T1000 (cell line): ENCODE results near the gene ITGB6.
"Not testable (repeated sequence)": the region's sequence is repeated elsewhere in the genome, so short reads cannot be mapped to it uniquely, and the experiment has no call there.

Experiments
- DNase-seq: peaks from one replicate; lab custom pipeline; 2025; ENCODE audit warnings: mixed read lengths; lab: John Stamatoyannopoulos, UW

ITGB6 gene

GRCh38 chr2:160139991-160140390, 60.1 kb downstream of the ITGB6 start:
- no peak for DNase-seq

- no peak for DNase-seq
Measured at GRCh38 chr2:160139350-160139749, 60.7 kb downstream of the ITGB6 start.

DNA sequence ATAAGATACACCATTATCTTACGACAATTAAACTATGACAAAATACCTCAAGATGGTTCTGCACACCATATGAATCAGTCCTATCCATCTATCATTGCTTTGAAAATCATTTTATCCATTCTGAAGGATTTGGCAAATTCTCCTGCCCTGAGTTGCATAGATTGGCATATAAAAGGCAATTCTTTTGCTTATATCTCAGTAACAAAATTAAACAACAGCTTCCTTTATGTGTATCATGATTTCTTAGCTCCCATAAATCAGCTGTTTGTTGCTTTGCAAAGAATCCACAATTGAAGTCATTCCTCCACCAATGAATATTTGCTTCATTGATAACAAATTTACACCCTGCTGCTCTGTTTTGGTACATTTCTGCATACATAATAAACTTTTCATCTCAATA, 61.7 kb downstream of the ITGB6 start:
- no peak for DNase-seq

DNA sequence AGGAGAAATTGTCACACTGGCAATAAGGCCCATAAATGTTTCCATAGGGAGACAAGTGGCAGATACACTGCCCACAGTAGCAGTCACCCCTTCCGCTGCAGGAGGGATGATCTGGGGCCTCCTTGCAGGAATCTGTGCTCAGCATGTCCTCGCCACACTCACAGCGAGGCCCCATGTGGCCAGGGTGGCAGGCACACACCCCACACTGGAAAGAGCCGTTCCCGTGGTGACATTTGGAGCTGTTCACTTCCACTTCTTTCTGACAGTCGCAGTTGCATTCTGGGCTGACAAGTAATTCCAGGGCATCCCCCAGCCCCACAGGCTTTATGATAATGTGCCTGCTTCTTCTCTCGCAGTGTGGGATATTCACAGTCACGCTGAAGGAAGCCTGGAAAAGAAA, 62.6 kb downstream of the ITGB6 start:
- DNase-seq = no peak

DNA sequence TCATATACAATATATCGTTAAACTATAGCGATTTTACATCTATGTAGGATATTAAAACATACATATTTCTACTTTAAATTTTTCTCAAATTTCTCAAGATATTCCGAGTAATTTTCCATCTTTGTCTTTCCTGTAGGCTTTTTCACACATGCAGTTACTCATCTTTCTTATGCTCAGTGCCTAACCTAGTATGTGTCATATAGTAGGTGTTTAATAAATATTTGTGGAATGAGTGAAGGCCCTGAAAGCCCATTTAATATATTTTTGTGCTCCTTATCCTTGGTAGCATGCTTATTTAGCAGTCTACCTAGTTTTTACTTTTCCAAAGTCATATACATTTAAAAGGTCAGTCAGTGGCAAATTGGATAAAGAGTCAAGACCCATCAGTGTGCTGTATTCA, 67.3 kb downstream of the ITGB6 start:
- no peak for DNase-seq

DNA sequence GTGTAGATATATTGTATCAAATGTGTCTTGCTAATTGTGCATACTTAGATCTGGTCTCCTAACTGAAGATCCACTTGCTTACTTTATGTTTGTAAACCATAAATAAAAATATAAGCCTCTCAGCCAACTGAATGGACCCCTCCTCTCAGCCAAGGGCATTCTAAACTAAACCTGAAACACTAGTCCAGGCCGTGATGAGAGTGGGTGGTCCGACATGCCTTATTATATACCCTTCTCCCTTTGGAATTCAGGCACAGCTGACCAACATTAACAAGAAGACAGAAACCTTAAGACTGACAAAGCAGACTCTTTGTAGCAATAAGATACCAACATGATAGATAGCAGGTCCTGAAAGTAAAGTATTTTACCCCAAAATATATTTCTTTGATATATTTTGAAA, 73.3 kb downstream of the ITGB6 start:
- DNase-seq = no peak

GRCh38 chr2:160126315-160126714, 73.8 kb downstream of the ITGB6 start:
- DNase-seq = no peak

- no peak for DNase-seq
Measured at GRCh38 chr2:160125828-160126227, 74.2 kb downstream of the ITGB6 start.

GRCh38 chr2:160125366-160125765, 74.7 kb downstream of the ITGB6 start:
- DNase-seq = no peak

DNA sequence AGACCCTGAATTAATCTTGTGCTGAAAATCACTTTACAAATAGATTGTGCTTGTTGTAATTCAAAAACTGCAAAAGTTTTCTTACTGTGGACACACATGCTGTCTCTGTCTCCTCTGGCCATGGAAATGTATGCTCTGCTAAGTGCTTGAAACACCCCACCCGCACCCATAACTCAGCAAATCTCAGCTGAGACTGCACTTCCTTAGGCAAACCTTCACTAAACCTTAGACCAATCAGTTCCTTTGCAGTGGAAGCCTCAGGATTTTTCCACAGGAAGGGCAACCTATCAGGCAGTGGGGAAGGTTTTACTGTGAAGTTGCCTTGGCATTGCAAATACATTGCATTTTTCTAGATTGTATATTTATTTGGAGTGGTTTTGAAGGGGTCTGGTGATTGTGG, 75.5 kb downstream of the ITGB6 start:
- DNase-seq = no peak

DNA sequence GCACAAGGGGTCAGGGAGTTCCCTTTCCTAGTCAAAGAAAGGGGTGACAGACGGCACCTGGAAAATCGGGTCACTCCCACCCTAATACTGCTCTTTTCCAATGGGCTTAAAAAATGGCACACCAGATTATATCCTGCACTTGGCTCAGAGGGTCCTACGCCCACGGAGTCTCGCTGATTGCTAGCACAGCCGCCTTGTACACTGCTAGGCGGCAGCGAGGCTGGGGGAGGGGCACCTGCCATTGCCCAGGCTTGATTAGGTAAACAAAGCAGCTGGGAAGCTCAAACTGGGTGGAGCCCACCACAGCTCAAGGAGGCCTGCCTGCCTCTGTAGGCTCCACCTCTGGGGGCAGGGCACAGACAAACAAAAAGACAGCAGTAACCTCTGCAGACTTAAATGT, 85.4 kb downstream of the ITGB6 start:
- not testable (repeated sequence) for DNase-seq

DNA sequence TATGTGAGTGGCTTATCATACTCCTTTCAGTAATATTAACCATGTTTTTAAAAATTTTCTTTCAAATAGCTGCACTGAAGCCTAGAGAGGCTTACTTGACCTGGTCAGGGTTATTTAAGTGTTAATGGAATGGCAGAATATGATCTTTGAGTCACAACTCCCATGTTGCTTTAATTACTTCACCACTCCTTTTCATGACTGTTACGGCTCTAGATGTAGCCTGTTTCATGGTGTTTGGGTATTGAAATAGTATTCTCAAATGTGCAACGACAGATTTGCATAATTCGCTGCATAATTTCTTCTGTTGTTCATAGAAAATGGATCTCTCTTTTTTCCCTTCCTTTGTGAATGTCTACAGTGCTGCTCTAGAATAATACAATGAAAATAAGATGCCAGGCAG, 86.1 kb downstream of the ITGB6 start:
- DNase-seq = no peak

DNA sequence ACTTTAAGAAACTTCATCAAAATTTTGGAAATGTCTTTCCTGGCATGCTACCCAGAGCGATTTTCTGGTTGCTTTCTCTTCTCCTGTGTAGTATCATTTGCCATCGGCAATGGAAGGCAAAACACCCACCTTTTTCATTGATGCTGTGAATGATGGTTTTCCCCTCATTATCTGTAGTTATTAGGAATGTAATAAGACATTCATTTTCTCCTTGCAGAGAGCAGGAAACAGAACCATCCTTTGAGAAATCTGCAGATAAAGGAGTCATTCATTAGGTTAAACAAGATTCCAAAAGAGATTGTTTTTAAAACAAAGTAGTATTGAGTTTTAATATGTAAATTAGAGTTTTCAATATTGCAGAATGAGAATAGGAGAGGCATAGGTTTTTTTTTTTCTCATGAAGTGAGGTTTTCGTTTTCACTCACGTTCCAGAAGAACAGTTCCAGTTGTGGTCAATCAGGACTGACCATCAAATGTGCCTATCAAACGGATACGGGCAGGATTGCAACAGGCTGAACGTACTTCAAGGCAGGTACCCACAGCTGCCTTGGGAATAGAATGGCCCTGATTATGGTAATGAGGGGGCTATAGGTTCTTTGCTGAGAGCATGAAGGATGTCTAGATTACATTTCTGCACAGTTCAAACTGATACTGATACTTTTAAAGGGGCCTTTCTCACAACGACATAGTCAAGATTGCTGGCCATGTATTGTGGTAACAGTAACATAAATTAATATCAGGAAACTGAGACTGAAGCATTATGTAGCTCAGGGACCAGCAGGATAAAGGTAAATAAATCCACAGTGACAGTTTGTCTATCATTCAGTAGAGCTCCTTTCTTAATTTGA, 87.9 kb downstream of the ITGB6 start:
- DNase-seq = no peak

DNA sequence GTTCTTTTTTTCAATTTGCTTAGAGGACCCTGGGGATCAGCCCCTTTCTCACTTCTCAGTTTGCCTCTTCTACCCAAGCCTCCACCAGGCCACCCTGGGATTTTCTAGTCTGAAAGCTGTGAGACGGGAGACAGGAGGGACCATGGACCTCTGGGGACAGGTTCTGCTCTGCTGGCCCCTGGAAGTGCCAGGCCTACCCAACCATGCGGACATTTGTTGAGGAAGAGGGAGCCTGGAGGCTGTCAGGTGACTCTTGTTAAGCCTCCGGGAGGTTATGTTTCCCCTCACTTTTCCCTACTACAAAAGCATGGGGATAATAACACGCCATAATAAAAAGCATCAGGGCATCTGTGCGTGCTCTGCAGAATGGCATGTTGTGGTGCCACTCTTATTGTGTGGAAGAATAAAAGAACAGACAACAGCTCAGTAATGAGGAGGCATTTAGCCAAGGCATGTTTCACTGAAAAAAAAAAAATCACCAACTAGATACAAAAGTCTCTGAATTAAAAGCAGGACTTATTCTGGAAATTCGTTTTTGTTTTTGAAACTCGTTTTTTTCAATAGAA, 89.3 kb downstream of the ITGB6 start:
- no peak for DNase-seq

- peak; percentile 41 for DNase-seq
Measured at GRCh38 chr2:160109939-160110673, 90.0 kb downstream of the ITGB6 start.

- no peak for DNase-seq
Measured at GRCh38 chr2:160109243-160109642, 90.8 kb downstream of the ITGB6 start.

- no peak for DNase-seq
Measured at GRCh38 chr2:160108646-160109045, 91.4 kb downstream of the ITGB6 start.

DNA sequence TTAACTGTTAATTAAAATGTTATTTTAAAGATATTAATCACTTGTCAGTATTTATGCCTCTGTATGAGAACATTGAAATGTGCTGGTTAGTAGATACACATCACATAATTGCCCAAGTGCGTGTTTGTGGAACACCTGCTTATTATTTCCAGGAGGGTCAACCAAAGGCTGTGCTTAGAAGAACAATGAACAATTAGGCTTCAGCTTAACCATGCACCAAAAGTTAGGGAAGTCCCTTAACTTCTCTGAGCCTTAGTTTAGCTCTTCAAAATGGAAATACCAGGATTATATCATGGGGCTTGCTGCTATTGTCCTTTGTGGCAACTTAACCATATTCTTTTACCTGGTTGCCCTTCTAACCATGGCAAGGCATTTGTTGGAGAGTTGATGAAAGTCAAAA, 94.7 kb downstream of the ITGB6 start:
- no peak for DNase-seq

- DNase-seq = no peak
Measured at GRCh38 chr2:160104115-160104514, 96.0 kb downstream of the ITGB6 start.

GRCh38 chr2:160097326-160097725, 102.7 kb downstream of the ITGB6 start:
- no peak for DNase-seq

- DNase-seq = no peak
Measured at GRCh38 chr2:160096409-160096808, 103.7 kb downstream of the ITGB6 start.

DNA sequence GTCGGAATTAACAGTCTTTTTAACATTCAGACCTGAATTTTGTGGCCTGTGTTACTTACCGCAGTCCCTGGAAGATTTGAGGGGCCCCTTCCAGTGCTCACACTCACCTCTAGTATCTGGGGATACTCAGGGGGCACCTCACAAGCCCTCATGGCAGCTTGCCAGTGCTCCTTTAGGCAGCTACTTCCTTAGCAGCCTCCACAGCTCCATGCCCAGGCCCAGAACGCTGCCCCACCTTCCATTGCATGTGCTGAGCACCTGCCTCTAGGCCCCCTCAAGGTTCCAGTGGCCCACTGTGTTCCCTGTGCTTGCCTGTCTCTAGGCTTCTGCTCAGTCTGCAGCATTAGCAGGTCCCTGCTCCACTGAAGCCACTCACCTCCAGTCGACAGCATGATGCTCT, 107.6 kb downstream of the ITGB6 start:
- no peak for DNase-seq

GRCh38 chr2:160091381-160091780, 108.7 kb downstream of the ITGB6 start:
- no peak for DNase-seq
